Measurements from ENCODE around the gene RFX4. TPM values are rescaled to one million over a fixed set of nuclear protein-coding genes. Genes with fewer than 3 reads are reported as not detected.

Gene RFX4
- total and polyA plus RNA-seq, 2 donors (not counting 1 experiment from before 2014, with no cell fraction given) = not detected

DNA sequence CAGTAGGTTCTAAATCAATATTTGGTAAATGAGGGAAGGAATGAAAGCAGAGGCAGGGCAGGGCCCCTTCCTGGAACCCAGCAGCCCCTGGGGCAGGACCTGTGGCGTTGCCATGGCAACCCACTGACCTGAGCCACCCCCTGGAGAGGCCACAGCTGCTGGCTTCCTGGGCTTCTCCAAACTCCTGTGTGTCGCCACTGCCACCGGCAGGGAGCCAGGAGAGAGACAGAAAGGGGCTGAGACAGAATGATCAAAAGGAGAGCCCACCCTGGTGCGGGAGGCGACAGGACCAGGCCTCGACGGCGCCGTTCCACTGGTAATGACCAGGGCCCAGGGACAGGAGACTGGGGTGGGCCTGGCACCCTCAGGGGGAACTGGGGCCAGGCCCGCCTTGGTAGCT is 18.2 kb downstream of the RFX4 start:
- Histone ChIP-seq H3K9ac (ENCODE audit: insufficient read depth, low read length) (no peak overlapping the region), H2AFZ (ENCODE audit: low read length) (no peak overlapping the region), H3K4me3 (replicated peaks in 1 of 4; ENCODE audit: control extremely low read depth in 1 of 4, insufficient read depth in 1 of 4, low read depth in 3 of 4, low read length in 4 of 4) (no peak overlapping the region), H3K27me3 (ENCODE audit: control insufficient read depth, insufficient read depth, low read length) (no peaks in the 10 kb centered on the region), H3K27ac (ENCODE audit: insufficient read depth, low read length) (no peak overlapping the region), H3K4me2 (ENCODE audit: extremely low read depth, insufficient read depth, low read length) (no peak overlapping the region), H3K36me3 (ENCODE audit: control insufficient read depth, insufficient read depth, low read length) (no peaks in the 10 kb centered on the region), H4K20me1 (ENCODE audit: control insufficient read depth, extremely low read depth, insufficient read depth, low read length) (no peaks in the 10 kb centered on the region), H3K4me1 (ENCODE audit: control insufficient read depth, extremely low read depth, insufficient read depth, low read length) (no peaks in the 10 kb centered on the region), H3K79me2 (ENCODE audit: control insufficient read depth, insufficient read depth, low read length) (no peaks in the 10 kb centered on the region), H3K9me3 (ENCODE audit: control insufficient read depth, insufficient read depth, low read depth, low read length) (no peaks in the 10 kb centered on the region)
- no peak for DNase-seq (ENCODE audit: low read depth in 2 of 2)
- TF ChIP-seq, protein P1, sequence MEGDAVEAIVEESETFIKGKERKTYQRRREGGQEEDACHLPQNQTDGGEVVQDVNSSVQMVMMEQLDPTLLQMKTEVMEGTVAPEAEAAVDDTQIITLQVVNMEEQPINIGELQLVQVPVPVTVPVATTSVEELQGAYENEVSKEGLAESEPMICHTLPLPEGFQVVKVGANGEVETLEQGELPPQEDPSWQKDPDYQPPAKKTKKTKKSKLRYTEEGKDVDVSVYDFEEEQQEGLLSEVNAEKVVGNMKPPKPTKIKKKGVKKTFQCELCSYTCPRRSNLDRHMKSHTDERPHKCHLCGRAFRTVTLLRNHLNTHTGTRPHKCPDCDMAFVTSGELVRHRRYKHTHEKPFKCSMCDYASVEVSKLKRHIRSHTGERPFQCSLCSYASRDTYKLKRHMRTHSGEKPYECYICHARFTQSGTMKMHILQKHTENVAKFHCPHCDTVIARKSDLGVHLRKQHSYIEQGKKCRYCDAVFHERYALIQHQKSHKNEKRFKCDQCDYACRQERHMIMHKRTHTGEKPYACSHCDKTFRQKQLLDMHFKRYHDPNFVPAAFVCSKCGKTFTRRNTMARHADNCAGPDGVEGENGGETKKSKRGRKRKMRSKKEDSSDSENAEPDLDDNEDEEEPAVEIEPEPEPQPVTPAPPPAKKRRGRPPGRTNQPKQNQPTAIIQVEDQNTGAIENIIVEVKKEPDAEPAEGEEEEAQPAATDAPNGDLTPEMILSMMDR (conservative IDR thresholded peaks at IDR 0.05 in 1 of 2, IDR thresholded peaks at IDR 0.05 in 1 of 2; ENCODE audit: low read depth in 1 of 2, low read length in 2 of 2) = no peak
- no peak for TF ChIP-seq EZH2 (IDR thresholded peaks at IDR 0.05; ENCODE audit: low read length, missing control alignments)

DNA sequence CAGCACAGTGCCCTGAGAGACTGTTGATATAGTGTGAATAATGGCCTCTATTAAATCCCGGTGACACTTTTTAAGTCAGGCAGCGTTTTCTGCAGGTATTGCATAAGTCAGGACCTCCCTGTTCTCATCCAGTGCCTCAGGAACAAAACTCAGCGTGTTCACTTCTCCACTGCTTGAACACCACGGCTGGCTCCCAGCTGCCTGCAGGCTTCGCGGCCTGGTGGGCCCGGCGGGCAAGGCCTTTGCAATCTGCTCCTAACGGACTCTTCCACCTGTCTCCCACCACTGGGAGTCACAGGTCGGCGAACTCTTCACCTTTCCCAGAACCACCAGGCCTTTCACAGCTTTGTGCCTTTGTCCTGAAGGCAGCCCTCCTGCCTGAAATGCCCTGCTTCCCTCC is 18.7 kb downstream of the RFX4 start:
- no peaks in the 10 kb centered on the region for H3K4me1 ChIP-seq (ENCODE audit: control insufficient read depth, extremely low read depth, insufficient read depth, low read length)
- H3K36me3 ChIP-seq (ENCODE audit: control insufficient read depth, insufficient read depth, low read length) = no peaks in the 10 kb centered on the region
- H3K79me2 ChIP-seq (ENCODE audit: control insufficient read depth, insufficient read depth, low read length) = no peaks in the 10 kb centered on the region
- DNase-seq (ENCODE audit: low read depth in 2 of 2) = no peak
- H2AFZ ChIP-seq (ENCODE audit: low read length) = no peak overlapping the region
- TF ChIP-seq, protein P1 (conservative IDR thresholded peaks at IDR 0.05 in 1 of 2, IDR thresholded peaks at IDR 0.05 in 1 of 2; ENCODE audit: low read depth in 1 of 2, low read length in 2 of 2) = no peak
- no peak for TF ChIP-seq EZH2 (IDR thresholded peaks at IDR 0.05; ENCODE audit: low read length, missing control alignments)
- H3K27me3 ChIP-seq (ENCODE audit: control insufficient read depth, insufficient read depth, low read length) = no peaks in the 10 kb centered on the region
- H3K9ac ChIP-seq (ENCODE audit: insufficient read depth, low read length) = no peak overlapping the region
- H3K4me3 ChIP-seq (replicated peaks in 1 of 4; ENCODE audit: control extremely low read depth in 1 of 4, insufficient read depth in 1 of 4, low read depth in 3 of 4, low read length in 4 of 4) = no peak overlapping the region
- no peaks in the 10 kb centered on the region for H3K9me3 ChIP-seq (ENCODE audit: control insufficient read depth, insufficient read depth, low read depth, low read length)
- H3K4me2 ChIP-seq (ENCODE audit: extremely low read depth, insufficient read depth, low read length) = no peak overlapping the region
- no peaks in the 10 kb centered on the region for H4K20me1 ChIP-seq (ENCODE audit: control insufficient read depth, extremely low read depth, insufficient read depth, low read length)
- H3K27ac ChIP-seq (ENCODE audit: insufficient read depth, low read length) = no peak overlapping the region

- no peaks in the 10 kb centered on the region for H3K79me2 ChIP-seq (ENCODE audit: control insufficient read depth, insufficient read depth, low read length)
- H2AFZ ChIP-seq (ENCODE audit: low read length) = no peak overlapping the region
- DNase-seq (ENCODE audit: low read depth in 2 of 2) = no peak
- H3K9ac ChIP-seq (ENCODE audit: insufficient read depth, low read length) = no peak overlapping the region
- no peak overlapping the region for H3K4me2 ChIP-seq (ENCODE audit: extremely low read depth, insufficient read depth, low read length)
- H3K4me1 ChIP-seq (ENCODE audit: control insufficient read depth, extremely low read depth, insufficient read depth, low read length) = no peaks in the 10 kb centered on the region
- H4K20me1 ChIP-seq (ENCODE audit: control insufficient read depth, extremely low read depth, insufficient read depth, low read length) = no peaks in the 10 kb centered on the region
- no peak overlapping the region for H3K27ac ChIP-seq (ENCODE audit: insufficient read depth, low read length)
- no peak overlapping the region for H3K4me3 ChIP-seq (replicated peaks in 1 of 4; ENCODE audit: control extremely low read depth in 1 of 4, insufficient read depth in 1 of 4, low read depth in 3 of 4, low read length in 4 of 4)
- TF ChIP-seq, protein P1 (conservative IDR thresholded peaks at IDR 0.05 in 1 of 2, IDR thresholded peaks at IDR 0.05 in 1 of 2; ENCODE audit: low read depth in 1 of 2, low read length in 2 of 2) = no peak
- TF ChIP-seq EZH2 (IDR thresholded peaks at IDR 0.05; ENCODE audit: low read length, missing control alignments) = no peak
- H3K9me3 ChIP-seq (ENCODE audit: control insufficient read depth, insufficient read depth, low read depth, low read length) = no peaks in the 10 kb centered on the region
- no peaks in the 10 kb centered on the region for H3K27me3 ChIP-seq (ENCODE audit: control insufficient read depth, insufficient read depth, low read length)
- no peaks in the 10 kb centered on the region for H3K36me3 ChIP-seq (ENCODE audit: control insufficient read depth, insufficient read depth, low read length)
These were observed 19.3 kb downstream of the RFX4 start for GRCh38 chr12:106602076-106602475.
